Posterior vena cava (tissue), 2 donors: ENCODE data around the gene CCDC191. TPM values are rescaled to one million over a fixed set of nuclear protein-coding genes. Genes with fewer than 3 reads are reported as not detected.

Source experiments
- DNase-seq: peaks from one replicate; pipeline ENCODE4 v3.0.0-alpha.2; 2020; ENCODE audit warnings: low spot score
- intact Hi-C, 2 donors: fragments of 100-400 bp; cut with DNase I; formaldehyde crosslinking; loops; one replicate each; pipeline versions ENCODE4 v1.14.1 to v1.14.2; 2022 to 2023
- long read RNA-seq, 2 donors: library from polyadenylated mRNA; unstranded; transcript quantifications; one replicate each; pipeline ENCODE4 v2.0.0, GENCODE V29; 2020 to 2021
- total RNA-seq, 2 donors: library from RNA; stranded (reverse); fragmentation: NEBNext Ultra II Directional; extraction: Animal tissue kit (Norgen Biotek cat#: 25700); gene quantifications; one replicate each; pipeline ENCODE4 v1.2.1, GENCODE V29; 2021
- donor health status: DM: yes; HTN: yes; CAD: no.
- donor health status: DM: yes; HTN: yes; CAD: no.

CCDC191 gene
- total RNA-seq, result 1 to 10 TPM; 2.7 to 3.5 TPM
- long read RNA-seq, donor 1, partial matches to known transcripts, result 1 of 1 reads
- long read RNA-seq, donor 1, other reads (novel, unspliced or antisense), result 0 of 1 reads
- long read RNA-seq, donor 2, partial matches to known transcripts, result 5 of 10 reads
- long read RNA-seq, donor 2, other reads (novel, unspliced or antisense), result 5 of 10 reads

- DNase-seq, result peak; percentile 99
- intact Hi-C loops, result no loop called here
Observed at GRCh38 chr3:114056130-114057010, at the start of gene CCDC191, which contains the start of gene QTRT2. Gene CCDC191 (minus strand): TSS chr3:114056526. CDS start chr3:114056466, 60 bp downstream. Gene QTRT2 (plus strand): TSS chr3:114056737. CDS start chr3:114065258, 8,521 bp downstream.

- intact Hi-C loops, result no loop called here
Observed at GRCh38 chr3:114104414-114104813, 48.1 kb upstream of the CCDC191 start.

GRCh38 chr3:114103858-114104257, 47.5 kb upstream of the CCDC191 start:
- intact Hi-C loops, result no loop called here
- no peak for DNase-seq

More at GRCh38 chr3:114104414-114104813, 48.1 kb upstream of the CCDC191 start:
- no peak for DNase-seq

- DNase-seq, result peak; percentile 66
- intact Hi-C loops, result no loop called here
Observed at GRCh38 chr3:114103181-114103580, 46.9 kb upstream of the CCDC191 start.

GRCh38 chr3:114101101-114101500, 44.8 kb upstream of the CCDC191 start:
- intact Hi-C loops, result no loop called here
- no peak for DNase-seq

- no peak for DNase-seq
- intact Hi-C loops, result no loop called here
Observed at GRCh38 chr3:114095796-114096195, 39.5 kb upstream of the CCDC191 start.

GRCh38 chr3:114093596-114093995, 37.3 kb upstream of the CCDC191 start:
- intact Hi-C loops, result no loop called here
- no peak for DNase-seq

- intact Hi-C loops, result no loop called here
- DNase-seq, result no peak
Observed at GRCh38 chr3:114093016-114093380, 36.7 kb upstream of the CCDC191 start.

GRCh38 chr3:114092151-114093015, 36.1 kb upstream of the CCDC191 start:
- intact Hi-C loops, result no loop called here
- no peak for DNase-seq

- no peak for DNase-seq
- intact Hi-C loops, result no loop called here
Observed at GRCh38 chr3:114089675-114090074, 33.3 kb upstream of the CCDC191 start.

- DNase-seq, result no peak
- intact Hi-C loops, result no loop called here
Observed at GRCh38 chr3:114086356-114086755, 30.0 kb upstream of the CCDC191 start.

- DNase-seq, result no peak
- intact Hi-C loops, result no loop called here
Observed at GRCh38 chr3:114083112-114083511, 26.8 kb upstream of the CCDC191 start.

- intact Hi-C loops, result no loop called here
- DNase-seq, result no peak
Observed at GRCh38 chr3:114081037-114081436, 24.7 kb upstream of the CCDC191 start.

- DNase-seq, result no peak
- intact Hi-C loops, result no loop called here
Observed at GRCh38 chr3:114080201-114080600, 23.9 kb upstream of the CCDC191 start.

- intact Hi-C loops, result no loop called here
- DNase-seq, result no peak
Observed at GRCh38 chr3:114079761-114080160, 23.4 kb upstream of the CCDC191 start.

GRCh38 chr3:114078126-114078525, 21.8 kb upstream of the CCDC191 start:
- intact Hi-C loops, result no loop called here
- DNase-seq, result no peak

- intact Hi-C loops, result no loop called here
- DNase-seq, result no peak
Observed at GRCh38 chr3:114076711-114077110, 20.4 kb upstream of the CCDC191 start.

- intact Hi-C loops, result no loop called here
- no peak for DNase-seq
Observed at GRCh38 chr3:114071786-114072185, 15.5 kb upstream of the CCDC191 start.

GRCh38 chr3:114068336-114068735, 12.0 kb upstream of the CCDC191 start:
- intact Hi-C loops, result no loop called here
- DNase-seq, result no peak

- DNase-seq, result no peak
- intact Hi-C loops, result no loop called here
Observed at GRCh38 chr3:114067804-114068203, 11.5 kb upstream of the CCDC191 start.
